ENCODE data around the gene PLA2G2C.
"Not testable (repeated sequence)": the region's sequence is repeated elsewhere in the genome, so short reads cannot be mapped to it uniquely, and the experiment has no call there.

PLA2G2C gene

GRCh38 chr1:20138961-20139550 is 47.3 kb downstream of the PLA2G2C start, which contains the start of gene PLA2G2F:
Gene PLA2G2F (plus strand): TSS chr1:20139323. CDS start chr1:20139428, 105 bp downstream.
- in situ Hi-C loops (cut with MboI; ENCODE audit: low sequenced_read_pairs): no loop called here

GRCh38 chr1:20138346-20138745 is 48.0 kb downstream of the PLA2G2C start:
- in situ Hi-C loops (cut with MboI; ENCODE audit: low sequenced_read_pairs): no loop called here

- in situ Hi-C loops (cut with MboI; ENCODE audit: low sequenced_read_pairs): no loop called here
Observed at GRCh38 chr1:20137604-20138003, 48.7 kb downstream of the PLA2G2C start.

- in situ Hi-C loops (cut with MboI; ENCODE audit: low sequenced_read_pairs): no loop called here
Observed at GRCh38 chr1:20137055-20137454, 49.3 kb downstream of the PLA2G2C start.

GRCh38 chr1:20136249-20136648 is 50.1 kb downstream of the PLA2G2C start:
- in situ Hi-C loops (cut with MboI; ENCODE audit: low sequenced_read_pairs): no loop called here

- in situ Hi-C loops (cut with MboI; ENCODE audit: low sequenced_read_pairs): no loop called here
Observed at GRCh38 chr1:20134995-20135394, 51.3 kb downstream of the PLA2G2C start.

GRCh38 chr1:20130518-20130917 is 55.8 kb downstream of the PLA2G2C start:
- in situ Hi-C loops (cut with MboI; ENCODE audit: low sequenced_read_pairs): not testable (repeated sequence)

- in situ Hi-C loops (cut with MboI; ENCODE audit: low sequenced_read_pairs): no loop called here
Observed at GRCh38 chr1:20126806-20127440, 59.4 kb downstream of the PLA2G2C start.

GRCh38 chr1:20126041-20126805 is 60.1 kb downstream of the PLA2G2C start:
- in situ Hi-C loops (cut with MboI; ENCODE audit: low sequenced_read_pairs): no loop called here

- in situ Hi-C loops (cut with MboI; ENCODE audit: low sequenced_read_pairs): no loop called here
Observed at GRCh38 chr1:20125100-20125499, 61.2 kb downstream of the PLA2G2C start.

- in situ Hi-C loops (cut with MboI; ENCODE audit: low sequenced_read_pairs): no loop called here
Observed at GRCh38 chr1:20124456-20125057, 61.8 kb downstream of the PLA2G2C start.

GRCh38 chr1:20123722-20124455 is 62.4 kb downstream of the PLA2G2C start:
- in situ Hi-C loops (cut with MboI; ENCODE audit: low sequenced_read_pairs): no loop called here

GRCh38 chr1:20120796-20121195 is 65.5 kb downstream of the PLA2G2C start:
- in situ Hi-C loops (cut with MboI; ENCODE audit: low sequenced_read_pairs): no loop called here

- in situ Hi-C loops (cut with MboI; ENCODE audit: low sequenced_read_pairs): no loop called here
Observed at GRCh38 chr1:20119347-20119746, 67.0 kb downstream of the PLA2G2C start, which contains the start of gene PLA2G2D. Gene PLA2G2D (minus strand): TSS chr1:20119536. CDS start chr1:20119498, 38 bp downstream.

GRCh38 chr1:20117236-20117635 is 69.1 kb downstream of the PLA2G2C start:
- in situ Hi-C loops (cut with MboI; ENCODE audit: low sequenced_read_pairs): no loop called here

GRCh38 chr1:20115916-20116315 is 70.4 kb downstream of the PLA2G2C start:
- in situ Hi-C loops (cut with MboI; ENCODE audit: low sequenced_read_pairs): no loop called here

- in situ Hi-C loops (cut with MboI; ENCODE audit: low sequenced_read_pairs): no loop called here
Observed at GRCh38 chr1:20115479-20115878, 70.8 kb downstream of the PLA2G2C start.

- in situ Hi-C loops (cut with MboI; ENCODE audit: low sequenced_read_pairs): no loop called here
Observed at GRCh38 chr1:20114021-20114648, 72.2 kb downstream of the PLA2G2C start.

Data from HL-60/S4 treated with retinoic acid at 250 ng/mL for 4 days and 3 days (cell line).